GM23248 (cell line): ENCODE results near the gene GIMAP4.

Experiments used
- EZH2 ChIP-seq: fragments of 200-600 bp; sonication (generic); IDR thresholded peaks from 2 replicates; pipeline ENCODE4 v1.6.1; 2018; ENCODE audit warnings: antibody characterized with exemption, mild to moderate bottlenecking; ENCODE audit not compliant: insufficient read depth, poor library complexity, severe bottlenecking
- EZH2phosphoT487 ChIP-seq: fragments of 200-600 bp; sonication (generic); IDR thresholded peaks from 2 replicates; pipeline ENCODE4 v1.6.1; 2018; ENCODE audit warnings: antibody characterized with exemption, moderate library complexity, mild to moderate bottlenecking, low read depth; ENCODE audit not compliant: insufficient read depth

- TF ChIP-seq EZH2 (no peak), EZH2phosphoT487 (no peak)
Observed at GRCh38 chr7:150570556-150571465, 3.6 kb downstream of the GIMAP4 start.
